ENCODE data around the gene MYO18B.

Gene MYO18B

DNA sequence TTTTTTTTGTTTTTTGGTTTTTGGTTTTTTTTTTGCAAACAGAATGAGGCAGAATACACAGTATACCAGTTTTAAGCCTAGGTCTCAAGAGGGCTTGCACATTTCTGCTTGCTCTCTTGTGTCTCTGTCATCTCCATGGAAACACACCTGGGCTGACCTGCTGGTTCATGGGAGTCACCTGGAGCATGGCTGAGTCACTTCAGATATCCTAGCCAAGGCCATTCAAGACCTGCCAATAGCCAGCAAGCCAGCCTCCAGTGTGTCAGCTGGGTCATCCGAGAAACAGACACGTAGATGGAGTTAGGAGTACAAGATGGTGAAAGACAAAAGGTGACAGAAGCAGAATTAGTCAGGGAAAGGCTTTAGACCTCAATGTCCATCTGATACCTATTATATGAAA is 303.1 kb downstream of the MYO18B start:
- DNase-seq (ENCODE audit: low read depth in 2 of 2) = no peak

GRCh38 chr22:26045860-26046259 is 303.9 kb downstream of the MYO18B start:
- DNase-seq (ENCODE audit: low read depth in 2 of 2) = no peak

GRCh38 chr22:26047516-26047915 is 305.5 kb downstream of the MYO18B start:
- no peak for DNase-seq (ENCODE audit: low read depth in 2 of 2)

GRCh38 chr22:26047920-26048319 is 305.9 kb downstream of the MYO18B start:
- no peak for DNase-seq (ENCODE audit: low read depth in 2 of 2)

DNA sequence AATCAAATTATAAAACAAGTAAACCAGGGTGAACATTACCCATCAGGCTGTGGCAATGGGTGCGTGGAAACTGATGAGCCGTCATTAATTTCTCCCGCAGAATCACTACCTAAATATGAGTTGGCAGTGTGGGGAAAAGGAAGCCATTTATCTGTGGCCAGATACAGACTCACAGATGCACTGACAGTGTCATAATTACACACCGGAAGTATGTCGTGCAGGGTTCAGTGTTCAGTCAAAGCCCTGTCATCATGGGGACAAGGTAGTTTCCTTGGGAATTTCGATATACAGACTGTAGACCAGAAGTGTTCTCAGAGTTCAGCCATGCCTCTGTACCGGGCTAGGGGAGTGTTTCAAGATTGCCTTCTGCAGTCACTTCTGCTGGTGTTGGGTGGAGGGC is 308.1 kb downstream of the MYO18B start:
- no peak for DNase-seq (ENCODE audit: low read depth in 2 of 2)

DNA sequence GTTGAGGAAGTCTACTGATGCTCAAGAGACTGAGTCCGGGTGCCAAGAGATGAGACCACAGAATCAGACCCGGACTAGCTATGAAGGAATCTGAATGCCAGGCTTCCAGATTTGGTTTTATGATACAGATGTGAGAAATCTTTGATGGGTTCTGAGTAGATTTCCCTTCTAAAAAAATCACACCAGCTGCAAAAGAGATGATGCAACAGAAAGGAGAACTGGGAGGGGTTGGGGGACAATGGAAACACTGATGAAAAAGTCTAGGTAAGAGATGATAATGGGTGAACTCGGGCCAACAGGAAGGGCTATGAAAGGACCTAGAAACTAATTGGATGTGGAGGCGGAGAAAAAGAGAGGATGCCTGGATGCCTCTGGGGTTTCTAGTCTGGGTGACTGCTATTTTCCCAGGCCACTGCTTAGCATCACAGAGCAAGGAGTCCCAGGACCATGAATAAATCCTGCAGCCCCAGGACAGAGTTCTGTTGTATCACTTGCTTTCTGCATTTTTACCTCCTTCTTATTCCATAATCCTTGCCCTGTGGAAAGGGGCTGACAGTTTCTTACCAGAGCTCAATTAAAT is 311.8 kb downstream of the MYO18B start:
- no peak for DNase-seq (ENCODE audit: low read depth in 2 of 2)

DNA sequence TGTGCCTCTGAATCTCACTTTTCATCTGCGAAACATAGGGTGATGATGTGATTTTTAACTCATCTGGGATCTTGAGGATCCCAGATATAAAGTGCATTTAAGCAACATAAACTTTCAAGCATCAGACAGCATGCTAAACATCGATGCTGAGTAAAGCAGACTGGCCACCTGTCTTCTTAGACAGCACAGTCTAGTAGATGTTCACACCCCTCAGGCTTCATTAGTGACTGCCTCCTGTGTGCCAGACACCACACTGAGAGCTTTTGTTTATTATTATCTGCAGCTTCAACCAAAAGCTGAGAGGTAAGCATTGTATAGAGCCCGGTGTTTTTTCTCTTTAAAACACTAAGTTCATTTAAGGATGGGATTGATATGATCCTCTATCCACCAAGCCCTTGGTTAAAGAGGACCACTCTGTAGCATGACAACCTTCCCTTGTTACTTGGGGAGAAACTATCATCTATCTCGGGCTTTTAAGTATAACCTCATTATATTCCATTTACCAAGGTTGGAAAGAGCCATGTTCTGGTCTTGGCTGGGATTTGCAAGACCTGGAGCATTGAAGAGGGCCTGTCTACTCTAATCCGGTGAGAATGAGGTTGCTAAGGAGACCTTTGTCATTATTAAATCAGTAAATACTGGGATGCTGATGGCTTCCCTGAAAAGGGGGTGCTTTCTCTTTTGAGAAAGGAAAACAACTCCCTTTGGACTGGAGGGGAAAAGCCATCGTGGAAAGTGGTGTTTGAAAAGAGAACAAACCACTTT is 313.0 kb downstream of the MYO18B start:
- no peak for DNase-seq (ENCODE audit: low read depth in 2 of 2)

DNA sequence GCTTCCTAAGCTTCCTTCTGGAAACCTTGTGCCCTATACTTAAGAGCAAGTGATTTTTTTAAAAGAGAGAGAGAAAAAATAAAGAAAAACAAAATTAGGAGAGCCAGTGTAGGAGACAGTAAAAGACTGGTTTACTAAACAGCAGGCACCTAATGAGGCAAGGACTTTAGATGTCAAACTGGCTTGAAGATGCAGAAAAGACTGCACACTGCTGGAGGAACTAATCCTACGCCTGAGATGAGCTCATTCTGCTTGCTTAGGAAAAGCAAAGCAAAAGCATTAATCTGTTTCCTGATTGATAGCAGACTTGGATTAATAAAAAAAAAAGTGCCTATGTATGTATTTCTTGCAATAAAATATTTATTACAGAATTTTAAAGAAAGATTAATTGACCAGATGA is 313.7 kb downstream of the MYO18B start:
- no peak for DNase-seq (ENCODE audit: low read depth in 2 of 2)

- no peak for DNase-seq (ENCODE audit: low read depth in 2 of 2)
Measured at GRCh38 chr22:26056455-26057200, 314.6 kb downstream of the MYO18B start.

GRCh38 chr22:26057731-26058130 is 315.7 kb downstream of the MYO18B start:
- DNase-seq (ENCODE audit: low read depth in 2 of 2) = no peak

- DNase-seq (ENCODE audit: low read depth in 2 of 2) = no peak
Measured at GRCh38 chr22:26064048-26064447, 322.1 kb downstream of the MYO18B start.

- DNase-seq (ENCODE audit: low read depth in 2 of 2) = no peak
Measured at GRCh38 chr22:26065847-26066246, 323.9 kb downstream of the MYO18B start.

DNA sequence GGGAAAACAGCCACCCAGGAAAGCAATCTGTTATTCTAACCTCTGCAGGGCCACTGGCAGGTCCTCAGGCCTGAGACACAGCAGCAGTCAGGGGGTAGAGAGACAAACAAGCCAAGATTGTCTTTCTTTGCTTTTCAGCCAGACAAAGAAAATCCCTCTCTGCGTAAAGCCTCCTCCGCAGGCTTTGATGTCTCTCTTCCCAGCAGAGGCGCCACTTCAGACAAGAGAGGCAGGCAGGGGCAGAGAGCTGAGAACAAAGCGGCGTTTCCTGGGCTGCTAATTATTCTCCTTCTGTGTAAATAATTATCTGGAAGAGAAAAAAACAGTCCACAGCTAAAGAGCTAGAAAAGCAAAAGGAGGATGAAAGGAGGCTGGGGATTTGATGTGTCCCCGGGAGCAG is 324.5 kb downstream of the MYO18B start:
- DNase-seq (ENCODE audit: low read depth in 2 of 2) = no peak

DNA sequence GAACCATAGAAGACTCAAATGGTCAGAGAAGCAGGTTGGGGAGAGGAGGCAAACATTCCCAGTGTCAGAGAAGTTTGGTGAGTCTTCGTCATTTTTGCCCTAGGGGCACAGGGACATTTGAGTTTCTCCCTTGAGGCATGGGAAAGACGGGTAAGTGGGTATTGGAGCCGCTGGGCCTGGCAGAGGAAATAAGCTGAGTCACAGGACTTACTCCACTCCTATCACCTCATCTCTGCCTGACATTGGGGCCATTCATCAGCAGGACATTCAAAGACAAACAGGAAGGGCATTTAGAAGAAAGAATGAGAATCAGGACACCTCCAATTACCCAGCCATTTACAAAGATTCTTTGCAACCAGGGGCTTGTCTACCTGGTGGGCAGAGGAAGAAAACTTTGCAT is 326.6 kb downstream of the MYO18B start:
- DNase-seq (ENCODE audit: low read depth in 2 of 2) = no peak

GRCh38 chr22:26072621-26073020 is 330.6 kb downstream of the MYO18B start:
- no peak for DNase-seq (ENCODE audit: low read depth in 2 of 2)

DNA sequence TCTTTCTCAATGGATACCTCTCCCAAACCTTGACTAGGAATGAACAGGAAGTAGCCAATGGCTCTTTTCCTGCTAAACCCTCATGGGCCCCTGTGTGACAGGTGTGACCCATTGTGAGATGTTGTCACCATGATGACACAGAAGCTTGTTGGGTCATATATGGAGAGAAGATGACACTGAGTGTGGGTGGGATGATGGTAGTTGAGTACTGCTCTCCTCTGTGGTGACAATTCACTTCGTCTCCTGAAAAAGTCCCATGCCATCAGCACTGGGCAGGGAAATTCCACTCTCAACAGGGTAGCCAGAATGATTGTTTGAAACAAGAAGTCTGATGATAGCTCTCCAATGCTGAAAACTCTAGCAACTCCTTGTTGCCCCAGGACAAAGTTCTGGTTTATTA is 333.3 kb downstream of the MYO18B start:
- DNase-seq (ENCODE audit: low read depth in 2 of 2) = no peak

- no peak for DNase-seq (ENCODE audit: low read depth in 2 of 2)
Measured at GRCh38 chr22:26079009-26079408, 337.0 kb downstream of the MYO18B start.
